Measurements from ENCODE around the gene MAGI1. TPM values are rescaled to one million over a fixed set of nuclear protein-coding genes. Genes with fewer than 3 reads are reported as not detected.

The MAGI1 gene
- polyA plus RNA-seq, 1 of the 3 experiments (the other 2 are of a cell fraction) = 10.3 TPM

GRCh38 chr3:65322910-65323309 lies 715.8 kb downstream of the MAGI1 start:
- H3K27me3 ChIP-seq (ENCODE audit: insufficient read depth) = no peaks in the 10 kb centered on the region; the same call in 1 of the 2 replicates
- no peaks in the 10 kb centered on the region for H3F3A ChIP-seq (replicated peaks; ENCODE audit: insufficient read depth)
- H3K9ac ChIP-seq = no peak overlapping the region
- H3K36me3 ChIP-seq (replicated peaks in 1 of 2; ENCODE audit: control insufficient read depth in 1 of 2, insufficient read depth in 2 of 2, low read length in 1 of 2) = no peaks in the 10 kb centered on the region
- H3K9me2 ChIP-seq = no peaks in the 10 kb centered on the region
- WGBS (ENCODE audit: low lambda C conversion rate) = 50% methylated on average over 7 of the region's 7 CpGs
- no peak overlapping the region for H2AFZ ChIP-seq (ENCODE audit: low read depth)
- H3K79me2 ChIP-seq (ENCODE audit: insufficient read depth) = no peaks in the 10 kb centered on the region
- H4K20me1 ChIP-seq (ENCODE audit: insufficient read depth) = no peaks in the 10 kb centered on the region
- DNase-seq = no peak
- no peak overlapping the region for H3K4me2 ChIP-seq
- H3K4me3 ChIP-seq (ENCODE audit: low read depth in 2 of 2, low read length in 1 of 2) = no peak overlapping the region
- no peaks in the 10 kb centered on the region for H3K9me3 ChIP-seq
- POLR2A ChIA-PET = no interaction called here
- no peak for TF ChIP-seq YY1 (IDR thresholded peaks at IDR 0.05; ENCODE audit: low read depth)
- no peak for TF ChIP-seq EZH2phosphoT487 (IDR thresholded peaks at IDR 0.05; ENCODE audit: borderline replicate concordance, low read depth)
- TF ChIP-seq FOSL2 (IDR thresholded peaks at IDR 0.05; ENCODE audit: borderline replicate concordance, low read depth) = no peak
- no peak for TF ChIP-seq JUND (IDR thresholded peaks at IDR 0.05)
- TF ChIP-seq EP300 (IDR thresholded peaks at IDR 0.05; ENCODE audit: borderline replicate concordance in 1 of 2, low read depth in 1 of 2, low read length in 1 of 2) = no peak
- TF ChIP-seq NFIC (IDR thresholded peaks at IDR 0.05; ENCODE audit: borderline replicate concordance) = no peak
- TF ChIP-seq FOXM1 (IDR thresholded peaks at IDR 0.05; ENCODE audit: low read depth) = no peak
- no peak overlapping the region for H3K27ac ChIP-seq (ENCODE audit: low read depth in 2 of 2, low read length in 1 of 2)
- CTCF ChIA-PET = no interaction called here
- no peaks in the 10 kb centered on the region for H3K4me1 ChIP-seq (ENCODE audit: control insufficient read depth in 1 of 2, insufficient read depth in 2 of 2, low read depth in 1 of 2, low read length in 1 of 2)

DNA sequence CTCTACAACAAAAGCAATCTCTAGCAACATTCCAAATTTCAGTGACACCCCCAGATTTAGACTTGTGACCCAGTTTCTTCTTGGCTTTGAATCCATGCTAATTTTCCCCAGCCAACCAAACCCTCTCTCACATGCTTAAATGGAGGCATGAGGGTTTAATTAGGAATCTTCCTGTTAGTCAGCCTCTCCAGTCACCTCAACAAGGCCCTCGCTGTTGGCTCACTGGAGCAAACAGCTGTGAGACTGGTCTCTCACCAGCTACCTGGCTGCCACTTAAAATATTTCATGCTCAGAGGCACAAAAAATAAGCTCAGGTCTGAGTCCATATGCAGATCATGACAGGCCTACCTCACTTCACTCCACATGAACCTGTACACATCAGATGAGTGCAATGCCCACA lies 720.5 kb downstream of the MAGI1 start:
- no peak overlapping the region for H2AFZ ChIP-seq (ENCODE audit: low read depth)
- H3K27me3 ChIP-seq (ENCODE audit: insufficient read depth) = no peaks in the 10 kb centered on the region
- H3K9me2 ChIP-seq = no peaks in the 10 kb centered on the region
- H3K4me2 ChIP-seq = no peak overlapping the region
- H3K9ac ChIP-seq = no peak overlapping the region
- DNase-seq = no peak
- H3K4me3 ChIP-seq (ENCODE audit: low read depth in 2 of 2, low read length in 1 of 2) = no peak overlapping the region
- H3F3A ChIP-seq (replicated peaks; ENCODE audit: insufficient read depth) = no peaks in the 10 kb centered on the region
- WGBS (ENCODE audit: low lambda C conversion rate) = 62% methylated on average over 1 of the region's 1 CpG
- CTCF ChIA-PET = no interaction called here
- no peaks in the 10 kb centered on the region for H4K20me1 ChIP-seq (ENCODE audit: insufficient read depth)
- H3K9me3 ChIP-seq = no peaks in the 10 kb centered on the region
- no peak for TF ChIP-seq CHD2 (IDR thresholded peaks at IDR 0.05; ENCODE audit: low read length, partially characterized antibody)
- TF ChIP-seq, protein P1, sequence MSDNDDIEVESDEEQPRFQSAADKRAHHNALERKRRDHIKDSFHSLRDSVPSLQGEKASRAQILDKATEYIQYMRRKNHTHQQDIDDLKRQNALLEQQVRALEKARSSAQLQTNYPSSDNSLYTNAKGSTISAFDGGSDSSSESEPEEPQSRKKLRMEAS (IDR thresholded peaks at IDR 0.05; ENCODE audit: low read depth) = no peak
- H3K27ac ChIP-seq (ENCODE audit: low read depth in 2 of 2, low read length in 1 of 2) = no peak overlapping the region
- POLR2A ChIA-PET = no interaction called here
- no peaks in the 10 kb centered on the region for H3K4me1 ChIP-seq (ENCODE audit: control insufficient read depth in 1 of 2, insufficient read depth in 2 of 2, low read depth in 1 of 2, low read length in 1 of 2)
- H3K36me3 ChIP-seq (replicated peaks in 1 of 2; ENCODE audit: control insufficient read depth in 1 of 2, insufficient read depth in 2 of 2, low read length in 1 of 2) = no peaks in the 10 kb centered on the region
- H3K79me2 ChIP-seq (ENCODE audit: insufficient read depth) = no peaks in the 10 kb centered on the region

- H3K27me3 ChIP-seq (ENCODE audit: insufficient read depth) = no peaks in the 10 kb centered on the region
- TF ChIP-seq, protein P2, sequence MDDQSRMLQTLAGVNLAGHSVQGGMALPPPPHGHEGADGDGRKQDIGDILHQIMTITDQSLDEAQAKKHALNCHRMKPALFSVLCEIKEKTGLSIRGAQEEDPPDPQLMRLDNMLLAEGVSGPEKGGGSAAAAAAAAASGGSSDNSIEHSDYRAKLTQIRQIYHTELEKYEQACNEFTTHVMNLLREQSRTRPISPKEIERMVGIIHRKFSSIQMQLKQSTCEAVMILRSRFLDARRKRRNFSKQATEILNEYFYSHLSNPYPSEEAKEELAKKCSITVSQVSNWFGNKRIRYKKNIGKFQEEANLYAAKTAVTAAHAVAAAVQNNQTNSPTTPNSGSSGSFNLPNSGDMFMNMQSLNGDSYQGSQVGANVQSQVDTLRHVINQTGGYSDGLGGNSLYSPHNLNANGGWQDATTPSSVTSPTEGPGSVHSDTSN (IDR thresholded peaks at IDR 0.05) = no peak
- TF ChIP-seq MEF2A (IDR thresholded peaks at IDR 0.05; ENCODE audit: borderline replicate concordance, low read depth) (no peak), IRF3 (IDR thresholded peaks at IDR 0.05; ENCODE audit: low read depth, low read length) (no peak), TCF12 (IDR thresholded peaks at IDR 0.05) (no peak), CHD2 (IDR thresholded peaks at IDR 0.05; ENCODE audit: low read length, partially characterized antibody) (no peak), EZH2phosphoT487 (IDR thresholded peaks at IDR 0.05; ENCODE audit: borderline replicate concordance, low read depth) (no peak), YY1 (IDR thresholded peaks at IDR 0.05; ENCODE audit: low read depth) (no peak), RCOR1 (IDR thresholded peaks at IDR 0.05; ENCODE audit: low read length) (no peak)
- TF ChIP-seq, protein P3, sequence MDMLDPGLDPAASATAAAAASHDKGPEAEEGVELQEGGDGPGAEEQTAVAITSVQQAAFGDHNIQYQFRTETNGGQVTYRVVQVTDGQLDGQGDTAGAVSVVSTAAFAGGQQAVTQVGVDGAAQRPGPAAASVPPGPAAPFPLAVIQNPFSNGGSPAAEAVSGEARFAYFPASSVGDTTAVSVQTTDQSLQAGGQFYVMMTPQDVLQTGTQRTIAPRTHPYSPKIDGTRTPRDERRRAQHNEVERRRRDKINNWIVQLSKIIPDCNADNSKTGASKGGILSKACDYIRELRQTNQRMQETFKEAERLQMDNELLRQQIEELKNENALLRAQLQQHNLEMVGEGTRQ (IDR thresholded peaks at IDR 0.05; ENCODE audit: borderline replicate concordance, low read depth, low read length) = no peak
- H3K9me3 ChIP-seq = no peaks in the 10 kb centered on the region
- H3F3A ChIP-seq (replicated peaks; ENCODE audit: insufficient read depth) = no peaks in the 10 kb centered on the region
- no peak overlapping the region for H2AFZ ChIP-seq (ENCODE audit: low read depth)
- H3K4me2 ChIP-seq = no peak overlapping the region
- 9% methylated on average over 1 of the region's 1 CpG for WGBS (ENCODE audit: low lambda C conversion rate)
- no peak overlapping the region for H3K27ac ChIP-seq (ENCODE audit: low read depth in 2 of 2, low read length in 1 of 2)
- no peak for DNase-seq
- ChIA-PET POLR2A (no interaction called here), CTCF (no interaction called here)
- no peaks in the 10 kb centered on the region for H4K20me1 ChIP-seq (ENCODE audit: insufficient read depth)
- no peaks in the 10 kb centered on the region for H3K4me1 ChIP-seq (ENCODE audit: control insufficient read depth in 1 of 2, insufficient read depth in 2 of 2, low read depth in 1 of 2, low read length in 1 of 2)
- no peaks in the 10 kb centered on the region for H3K36me3 ChIP-seq (replicated peaks in 1 of 2; ENCODE audit: control insufficient read depth in 1 of 2, insufficient read depth in 2 of 2, low read length in 1 of 2)
- no peak overlapping the region for H3K4me3 ChIP-seq (ENCODE audit: low read depth in 2 of 2, low read length in 1 of 2)
- no peaks in the 10 kb centered on the region for H3K79me2 ChIP-seq (ENCODE audit: insufficient read depth)
- no peak overlapping the region for H3K9ac ChIP-seq
- no peaks in the 10 kb centered on the region for H3K9me2 ChIP-seq
Measured at GRCh38 chr3:65314916-65315315, 723.8 kb downstream of the MAGI1 start.

Measured in SK-N-SH (cell line).